ENCODE results near the gene SEPTIN3. TPM values are rescaled to one million over a fixed set of nuclear protein-coding genes. Genes with fewer than 3 reads are reported as not detected.

Gene SEPTIN3
- total RNA-seq, 1 donor from 2014 or later, result 8.8 TPM

DNA sequence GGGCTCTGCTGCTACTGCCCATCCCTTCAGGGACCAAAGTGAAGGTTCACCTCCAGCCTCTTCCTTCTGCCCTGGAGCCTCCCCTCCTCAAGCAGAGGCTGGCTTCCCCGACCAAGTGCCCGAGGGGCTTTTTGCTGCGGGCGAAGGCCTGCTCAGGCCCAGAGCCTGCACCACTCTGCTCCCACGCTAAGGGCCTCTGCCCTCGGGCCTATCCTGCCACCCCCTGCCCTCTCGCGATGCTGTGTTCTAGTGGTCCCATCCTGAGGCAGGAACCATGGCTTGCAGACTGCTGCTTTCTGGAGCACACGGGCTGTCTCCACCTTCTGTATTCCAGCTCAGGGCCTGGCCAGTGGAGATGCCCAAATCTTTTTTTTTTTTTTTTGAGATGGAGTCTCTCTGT lies 33.7 kb upstream of the SEPTIN3 start:
- no peaks in the 10 kb centered on the region for H3K4me1 Mint-ChIP-seq
- H3K36me3 Mint-ChIP-seq, result no peaks in the 10 kb centered on the region
- H3K9me3 Mint-ChIP-seq, result no peaks in the 10 kb centered on the region
- H3K4me3 Mint-ChIP-seq, result no peak overlapping the region
- TF ChIP-seq, protein P1, sequence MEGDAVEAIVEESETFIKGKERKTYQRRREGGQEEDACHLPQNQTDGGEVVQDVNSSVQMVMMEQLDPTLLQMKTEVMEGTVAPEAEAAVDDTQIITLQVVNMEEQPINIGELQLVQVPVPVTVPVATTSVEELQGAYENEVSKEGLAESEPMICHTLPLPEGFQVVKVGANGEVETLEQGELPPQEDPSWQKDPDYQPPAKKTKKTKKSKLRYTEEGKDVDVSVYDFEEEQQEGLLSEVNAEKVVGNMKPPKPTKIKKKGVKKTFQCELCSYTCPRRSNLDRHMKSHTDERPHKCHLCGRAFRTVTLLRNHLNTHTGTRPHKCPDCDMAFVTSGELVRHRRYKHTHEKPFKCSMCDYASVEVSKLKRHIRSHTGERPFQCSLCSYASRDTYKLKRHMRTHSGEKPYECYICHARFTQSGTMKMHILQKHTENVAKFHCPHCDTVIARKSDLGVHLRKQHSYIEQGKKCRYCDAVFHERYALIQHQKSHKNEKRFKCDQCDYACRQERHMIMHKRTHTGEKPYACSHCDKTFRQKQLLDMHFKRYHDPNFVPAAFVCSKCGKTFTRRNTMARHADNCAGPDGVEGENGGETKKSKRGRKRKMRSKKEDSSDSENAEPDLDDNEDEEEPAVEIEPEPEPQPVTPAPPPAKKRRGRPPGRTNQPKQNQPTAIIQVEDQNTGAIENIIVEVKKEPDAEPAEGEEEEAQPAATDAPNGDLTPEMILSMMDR (IDR thresholded peaks at IDR 0.05; ENCODE audit: unreplicated experiment), result no peak
- DNase-seq (ENCODE audit: low spot score in 2 of 2, unreplicated experiment in 2 of 2), result no peak
- H3K27me3 Mint-ChIP-seq (ENCODE audit: low read depth), result no peaks in the 10 kb centered on the region
- H3K27ac Mint-ChIP-seq, result no peak overlapping the region

DNA sequence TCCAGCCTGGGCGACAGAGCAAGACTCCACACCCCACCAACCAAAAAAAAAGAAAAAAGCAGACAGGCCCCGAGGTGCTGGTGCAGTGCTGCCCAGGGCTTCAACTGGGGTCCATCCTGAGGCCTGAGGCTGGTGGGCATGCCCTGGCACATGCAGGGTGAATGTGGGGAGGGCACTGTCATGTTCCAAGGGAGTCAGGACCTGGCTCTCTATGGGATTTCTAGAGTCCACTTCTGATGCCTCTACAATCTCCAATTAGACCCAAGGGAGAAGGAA lies 32.4 kb upstream of the SEPTIN3 start:
- Mint-ChIP-seq H3K36me3 (peaks cover 2% of the 10 kb centered on the region), H3K9me3 (no peaks in the 10 kb centered on the region), H3K4me3 (no peak overlapping the region), H3K4me1 (no peaks in the 10 kb centered on the region), H3K27me3 (ENCODE audit: low read depth) (no peaks in the 10 kb centered on the region), H3K27ac (no peak overlapping the region)
- DNase-seq (ENCODE audit: low spot score in 2 of 2, unreplicated experiment in 2 of 2), result no peak
- TF ChIP-seq, protein P1 (IDR thresholded peaks at IDR 0.05; ENCODE audit: unreplicated experiment), result no peak

DNA sequence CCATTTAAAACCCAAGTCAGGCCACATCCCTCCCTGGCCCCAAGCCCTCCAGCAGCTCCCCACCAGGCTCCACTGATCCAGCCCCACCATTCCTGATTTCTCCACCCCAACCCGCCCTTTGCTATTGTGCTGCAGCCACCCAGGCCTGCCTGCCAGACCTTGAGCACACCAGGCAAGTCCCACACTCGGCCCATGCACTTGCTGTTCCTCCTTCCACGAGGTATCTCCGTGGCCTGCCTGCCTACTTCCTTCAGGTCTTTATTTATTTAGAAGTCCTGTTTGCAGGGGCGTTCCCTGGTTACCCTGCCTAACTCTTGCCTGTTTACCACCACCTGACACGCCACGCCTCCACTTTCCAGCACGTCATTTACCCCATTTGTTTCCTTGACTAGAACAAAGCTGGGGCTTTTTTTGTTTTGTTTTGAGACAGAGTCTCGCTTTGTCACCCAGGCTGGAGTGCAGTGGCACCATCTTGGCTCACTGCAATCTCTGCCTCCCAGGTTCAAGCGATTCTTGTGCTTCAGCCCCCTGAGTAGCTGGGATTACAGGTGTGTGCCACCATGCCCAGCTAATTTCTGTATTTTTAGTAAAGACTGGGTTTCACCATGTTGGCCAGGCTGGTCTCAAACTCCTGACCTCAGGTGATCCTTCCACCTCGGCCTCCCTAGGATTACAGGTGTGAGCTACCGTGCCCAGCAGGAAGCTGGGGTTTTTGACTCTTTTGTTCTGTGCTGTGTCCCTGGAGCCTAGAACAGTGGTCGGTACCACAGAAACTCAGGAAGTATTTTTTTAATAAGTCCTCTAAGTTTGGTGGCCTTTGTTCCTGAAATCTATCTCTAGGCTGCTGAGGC lies 29.0 kb upstream of the SEPTIN3 start:
- TF ChIP-seq, protein P1 (IDR thresholded peaks at IDR 0.05; ENCODE audit: unreplicated experiment), result no peak
- peaks cover 4% of the 10 kb centered on the region for H3K36me3 Mint-ChIP-seq
- no peaks in the 10 kb centered on the region for H3K9me3 Mint-ChIP-seq
- no peak overlapping the region for H3K4me3 Mint-ChIP-seq
- H3K4me1 Mint-ChIP-seq, result no peaks in the 10 kb centered on the region
- H3K27ac Mint-ChIP-seq, result peak overlapping the region; percentile 32
- no peak for DNase-seq (ENCODE audit: low spot score in 2 of 2, unreplicated experiment in 2 of 2)
- no peaks in the 10 kb centered on the region for H3K27me3 Mint-ChIP-seq (ENCODE audit: low read depth)

DNA sequence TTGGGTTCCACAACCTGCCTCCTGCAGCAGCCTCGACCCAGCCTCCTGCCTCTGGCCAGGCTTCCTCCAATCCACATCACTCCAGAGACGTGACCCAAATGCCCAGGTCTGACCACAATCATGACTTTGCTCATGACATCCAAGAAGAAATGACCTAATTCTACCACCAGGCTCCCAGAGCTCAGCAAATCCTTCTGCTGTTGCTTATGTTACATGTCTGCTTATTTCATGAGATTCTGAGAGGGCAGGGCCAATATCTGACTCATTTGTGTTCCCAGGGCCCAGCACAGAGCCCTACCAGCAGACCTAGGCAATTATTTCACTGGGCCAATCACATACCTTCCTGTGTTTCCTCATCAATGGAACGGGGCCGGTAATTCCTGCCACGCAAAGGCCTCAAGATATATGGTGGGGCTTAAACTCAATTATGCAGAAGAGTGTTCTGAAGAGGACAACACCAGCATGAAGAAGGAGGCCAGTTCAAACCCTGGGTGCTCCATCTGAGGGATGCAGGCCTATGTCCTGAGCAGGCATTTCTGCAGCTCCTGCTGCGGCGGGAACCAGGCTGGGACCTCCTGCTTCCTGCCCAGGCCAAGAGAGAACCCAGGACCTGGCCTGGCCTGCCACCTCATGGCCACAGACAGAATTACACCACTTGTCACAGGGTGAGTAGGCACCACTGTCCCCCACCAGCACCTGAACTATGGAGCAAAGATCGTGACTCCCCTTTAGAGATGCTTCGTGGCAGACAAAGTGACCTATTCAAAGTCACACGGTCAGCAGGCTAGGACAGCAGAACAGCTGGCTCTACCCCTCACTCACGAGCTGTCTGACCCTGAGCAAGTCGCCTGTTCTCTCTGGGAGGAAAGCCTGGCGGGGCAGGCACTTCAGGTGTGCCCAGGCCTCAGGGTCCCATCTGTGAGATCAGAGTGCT lies 28.1 kb upstream of the SEPTIN3 start:
- Mint-ChIP-seq H3K27ac (peak overlapping the region; percentile 7), H3K36me3 (peaks cover 5% of the 10 kb centered on the region)
- TF ChIP-seq, protein P1 (IDR thresholded peaks at IDR 0.05; ENCODE audit: unreplicated experiment), result peak; percentile 89

DNA sequence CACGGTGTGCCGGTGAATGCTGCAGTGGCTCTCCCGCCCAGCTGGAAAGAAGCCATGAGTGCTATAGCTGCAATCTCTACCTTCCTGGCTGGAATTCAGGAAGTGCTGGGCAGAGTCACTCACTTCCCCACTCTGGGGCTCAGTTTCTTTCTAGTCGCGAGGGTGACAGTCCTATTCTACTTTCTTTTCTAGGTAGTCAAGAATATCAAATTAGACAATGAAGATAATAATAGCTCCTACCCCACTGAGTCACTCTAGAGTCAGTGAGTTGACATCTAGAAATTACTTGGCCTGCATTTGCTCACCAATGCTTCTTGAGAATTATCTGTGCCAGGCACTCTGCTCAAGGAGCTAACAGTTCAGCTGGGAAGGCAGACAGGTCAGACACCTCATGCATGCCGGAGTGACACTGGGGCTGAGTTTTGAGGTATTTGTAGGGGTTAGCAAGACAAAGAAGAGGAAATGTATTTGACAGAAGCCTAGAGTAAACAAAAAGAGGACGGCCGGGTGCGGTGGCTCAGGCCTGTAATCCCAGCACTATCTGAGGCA lies 25.5 kb upstream of the SEPTIN3 start:
- Mint-ChIP-seq H3K9me3 (no peaks in the 10 kb centered on the region), H3K4me1 (peaks cover 14% of the 10 kb centered on the region), H3K27ac (no peak overlapping the region), H3K27me3 (ENCODE audit: low read depth) (no peaks in the 10 kb centered on the region), H3K4me3 (no peak overlapping the region), H3K36me3 (peaks cover 5% of the 10 kb centered on the region)
- TF ChIP-seq, protein P1 (IDR thresholded peaks at IDR 0.05; ENCODE audit: unreplicated experiment), result no peak
- no peak for DNase-seq (ENCODE audit: low spot score in 2 of 2, unreplicated experiment in 2 of 2)

More for the DNA sequence above, 28.1 kb upstream of the SEPTIN3 start:
- no peak overlapping the region for H3K4me3 Mint-ChIP-seq
- DNase-seq (ENCODE audit: low spot score in 2 of 2, unreplicated experiment in 2 of 2), result peak; percentile 55 to 85
- no peaks in the 10 kb centered on the region for H3K9me3 Mint-ChIP-seq
- H3K27me3 Mint-ChIP-seq (ENCODE audit: low read depth), result no peaks in the 10 kb centered on the region
- H3K4me1 Mint-ChIP-seq, result peaks cover 7% of the 10 kb centered on the region
